ENCODE results near the gene SLC35B2. TPM values are rescaled to one million over a fixed set of nuclear protein-coding genes. Genes with fewer than 3 reads are reported as not detected.

Gene SLC35B2
- total and polyA plus RNA-seq, 9 of the 15 experiments (the other 6 are each of a cell fraction or from before 2014, with no cell fraction given), result 14.5 to 59.1 (median 47.1) TPM

DNA sequence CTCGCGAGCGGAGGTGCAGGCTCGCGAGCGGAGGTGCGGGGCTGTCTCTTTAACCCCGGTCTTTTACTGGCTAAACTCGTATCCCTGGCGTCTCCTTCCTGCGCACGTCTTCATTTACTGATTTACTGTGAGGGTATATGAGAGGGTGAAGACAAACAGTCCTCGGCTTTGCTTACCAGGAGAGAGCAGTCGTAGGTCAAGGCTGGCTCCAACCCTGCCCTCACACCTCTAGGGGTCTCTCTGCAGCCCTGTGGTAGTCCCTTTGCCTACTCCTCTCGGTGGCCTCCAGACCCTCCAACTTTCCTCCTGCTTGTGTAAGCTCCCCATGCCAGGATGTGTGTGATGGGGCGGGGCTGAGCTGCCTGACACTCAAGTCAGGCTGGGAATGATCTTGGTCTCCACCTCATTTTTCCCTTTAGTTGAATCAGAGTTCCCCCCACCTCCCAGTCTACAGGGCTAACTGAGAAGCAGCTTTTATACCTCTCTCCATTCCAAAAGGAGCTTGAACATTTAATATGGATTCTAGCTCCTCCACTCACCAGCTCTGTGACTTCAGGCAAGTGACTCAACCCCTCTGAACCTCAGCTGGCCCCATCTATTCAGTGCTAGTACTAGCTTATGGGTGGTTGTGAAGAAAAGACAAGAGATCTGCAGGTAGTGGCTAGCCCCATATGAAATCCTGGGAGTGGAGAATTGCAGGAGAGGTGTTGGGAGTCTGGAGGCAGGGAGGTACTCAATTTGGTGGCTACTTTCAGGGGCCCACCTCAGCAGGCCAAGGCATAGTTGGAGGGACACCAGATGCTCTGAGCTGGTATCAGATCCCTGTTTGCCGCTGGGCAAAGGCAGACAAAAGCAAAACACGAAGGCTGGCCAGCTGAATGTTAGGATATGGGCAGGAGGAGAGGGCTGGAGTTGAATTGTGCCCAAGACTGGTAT, 33.0 kb downstream of the SLC35B2 start:
- FAIRE-seq, result no peak
- intact Hi-C loops (cut with micrococcal nuclease), result loop anchor here (2.0 to 10.0 kb wide), 2 partner anchors 29 to 589 kb away; partner anchors contain the start of gene MAD2L1BP
- peak overlapping the region; percentile 57 for H2AFZ ChIP-seq (ENCODE audit: low read depth, low read length)
- peak overlapping the region; percentile 66 for H3K27ac ChIP-seq (ENCODE audit: extremely low read depth, low read depth, low read length)
- no peaks in the 10 kb centered on the region for H3K9me3 ChIP-seq (replicated peaks; ENCODE audit: control insufficient read depth, insufficient read depth, low read depth, low read length)
- H3K9me1 ChIP-seq (ENCODE audit: control insufficient read depth, insufficient read depth, low read length), result peaks cover 6% of the 10 kb centered on the region
- DNase-seq (ENCODE audit: extremely low read depth in 1 of 4, low spot score in 3 of 4), result peak in 3 of 4 experiments; percentile 11 to 57 (median 41)
- H3K27me3 ChIP-seq (ENCODE audit: control insufficient read depth in 2 of 2, insufficient read depth in 2 of 2, low read length in 2 of 2), result no peaks in the 10 kb centered on the region
- peak overlapping the region; percentile 86 for H3K4me2 ChIP-seq (ENCODE audit: insufficient read depth, low read length)
- peaks cover 66 to 83% of the 10 kb centered on the region in 2 experiments for H3K4me1 ChIP-seq (replicated peaks in 1 of 2; ENCODE audit: control insufficient read depth in 2 of 2, insufficient read depth in 2 of 2, low read length in 2 of 2)
- peak overlapping the region; percentile 54 for H3K4me3 ChIP-seq
- BruUV-seq (replicated peaks), result TSS peak; percentile 38
- in situ Hi-C loops (cut with MboI), result no loop called here
- H3K36me3 ChIP-seq (ENCODE audit: control insufficient read depth, insufficient read depth, low read length), result peaks cover 25% of the 10 kb centered on the region
- peak; percentile 6 for ATAC-seq
- WGBS (ENCODE audit: insufficient coverage, low coverage, missing lambda C conversion rate), result 6% methylated on average over 10 of the region's 18 CpGs
- peak overlapping the region; percentile 57 to 91 for H3K9ac ChIP-seq (ENCODE audit: insufficient read depth in 1 of 2, low read depth in 2 of 2, low read length in 2 of 2)
- POLR2A ChIA-PET, result interaction anchor here (0.5 to 6.8 kb wide), 12 partner anchors 11 to 869 kb away, joined by 3 to 104 read pairs (median 3); partner anchors contain the start of genes GTPBP2 and HSP90AB1
- peaks cover 3% of the 10 kb centered on the region; the same call in 1 of the 2 replicates for H4K20me1 ChIP-seq (replicated peaks; ENCODE audit: control insufficient read depth, insufficient read depth, low read length)
- peaks cover 58% of the 10 kb centered on the region for H3K79me2 ChIP-seq (ENCODE audit: control insufficient read depth, insufficient read depth, low read length)
- CTCF ChIA-PET (ENCODE audit: low intra/inter-chr PET ratio), result interaction anchor here (0.8 kb wide), 1 partner anchor 13 kb away, joined by 6 read pairs; no protein-coding TSS in a partner anchor
- TF ChIP-seq, protein P1, sequence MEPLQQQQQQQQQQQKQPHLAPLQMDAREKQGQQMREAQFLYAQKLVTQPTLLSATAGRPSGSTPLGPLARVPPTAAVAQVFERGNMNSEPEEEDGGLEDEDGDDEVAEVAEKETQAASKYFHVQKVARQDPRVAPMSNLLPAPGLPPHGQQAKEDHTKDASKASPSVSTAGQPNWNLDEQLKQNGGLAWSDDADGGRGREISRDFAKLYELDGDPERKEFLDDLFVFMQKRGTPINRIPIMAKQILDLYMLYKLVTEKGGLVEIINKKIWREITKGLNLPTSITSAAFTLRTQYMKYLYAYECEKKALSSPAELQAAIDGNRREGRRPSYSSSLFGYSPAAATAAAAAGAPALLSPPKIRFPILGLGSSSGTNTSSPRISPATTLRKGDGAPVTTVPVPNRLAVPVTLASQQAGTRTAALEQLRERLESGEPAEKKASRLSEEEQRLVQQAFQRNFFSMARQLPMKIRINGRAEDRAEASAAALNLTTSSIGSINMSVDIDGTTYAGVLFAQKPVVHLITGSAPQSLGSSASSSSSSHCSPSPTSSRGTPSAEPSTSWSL (CRISPR knock-in tag; IDR thresholded peaks at IDR 0.05; ENCODE audit: borderline replicate concordance), result 0 out of 2 replicates have a peak, but pooled peaks have one; percentile 46
- TF ChIP-seq CHD2 (IDR thresholded peaks at IDR 0.05; ENCODE audit: low read depth, low read length) (no peak), ZNF57 (CRISPR knock-in tag; IDR thresholded peaks at IDR 0.05) (0 out of 2 replicates have a peak, but pooled peaks have one; percentile 22), MAFF (IDR thresholded peaks at IDR 0.05; ENCODE audit: low read length) (no peak), PKNOX1 (IDR thresholded peaks at IDR 0.05) (peak; percentile 33), CHD4 (IDR thresholded peaks at IDR 0.05; ENCODE audit: insufficient read depth, insufficient replicate concordance, low read depth, low read length, poor library complexity, severe bottlenecking) (peak; percentile 76), RNF2 (IDR thresholded peaks at IDR 0.05) (no peak), SUPT5H (IDR thresholded peaks at IDR 0.05) (no peak), NEUROD1 (IDR thresholded peaks at IDR 0.05; ENCODE audit: borderline replicate concordance, low read depth, low read length, partially characterized antibody) (no peak), KAT7 (CRISPR knock-in tag; IDR thresholded peaks at IDR 0.05; ENCODE audit: borderline replicate concordance) (peak; percentile 82; the same call in 1 of the 2 replicates), ZNF277 (CRISPR knock-in tag; IDR thresholded peaks at IDR 0.05; ENCODE audit: borderline replicate concordance) (no peak)
- TF ChIP-seq, protein P2, sequence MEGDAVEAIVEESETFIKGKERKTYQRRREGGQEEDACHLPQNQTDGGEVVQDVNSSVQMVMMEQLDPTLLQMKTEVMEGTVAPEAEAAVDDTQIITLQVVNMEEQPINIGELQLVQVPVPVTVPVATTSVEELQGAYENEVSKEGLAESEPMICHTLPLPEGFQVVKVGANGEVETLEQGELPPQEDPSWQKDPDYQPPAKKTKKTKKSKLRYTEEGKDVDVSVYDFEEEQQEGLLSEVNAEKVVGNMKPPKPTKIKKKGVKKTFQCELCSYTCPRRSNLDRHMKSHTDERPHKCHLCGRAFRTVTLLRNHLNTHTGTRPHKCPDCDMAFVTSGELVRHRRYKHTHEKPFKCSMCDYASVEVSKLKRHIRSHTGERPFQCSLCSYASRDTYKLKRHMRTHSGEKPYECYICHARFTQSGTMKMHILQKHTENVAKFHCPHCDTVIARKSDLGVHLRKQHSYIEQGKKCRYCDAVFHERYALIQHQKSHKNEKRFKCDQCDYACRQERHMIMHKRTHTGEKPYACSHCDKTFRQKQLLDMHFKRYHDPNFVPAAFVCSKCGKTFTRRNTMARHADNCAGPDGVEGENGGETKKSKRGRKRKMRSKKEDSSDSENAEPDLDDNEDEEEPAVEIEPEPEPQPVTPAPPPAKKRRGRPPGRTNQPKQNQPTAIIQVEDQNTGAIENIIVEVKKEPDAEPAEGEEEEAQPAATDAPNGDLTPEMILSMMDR (IDR thresholded peaks at IDR 0.05 in 2 of 3, conservative IDR thresholded peaks at IDR 0.05 in 1 of 3; ENCODE audit: insufficient read depth in 2 of 3, low read depth in 1 of 3, low read length in 3 of 3), result peak in 2 of 3 experiments; percentile 32 to 38; a peak in 2 of 6 replicates

Data from K562 (cell line).